NOMO-1 treated with dmso at 0.1 percent for 144 hours (cell line): Measurements from ENCODE around the gene BBS4.

Experiments
- DNase-seq: peaks from one replicate; lab custom pipeline; 2025; ENCODE audit not compliant: unreplicated experiment; lab: John Stamatoyannopoulos, UW

The BBS4 gene

DNA sequence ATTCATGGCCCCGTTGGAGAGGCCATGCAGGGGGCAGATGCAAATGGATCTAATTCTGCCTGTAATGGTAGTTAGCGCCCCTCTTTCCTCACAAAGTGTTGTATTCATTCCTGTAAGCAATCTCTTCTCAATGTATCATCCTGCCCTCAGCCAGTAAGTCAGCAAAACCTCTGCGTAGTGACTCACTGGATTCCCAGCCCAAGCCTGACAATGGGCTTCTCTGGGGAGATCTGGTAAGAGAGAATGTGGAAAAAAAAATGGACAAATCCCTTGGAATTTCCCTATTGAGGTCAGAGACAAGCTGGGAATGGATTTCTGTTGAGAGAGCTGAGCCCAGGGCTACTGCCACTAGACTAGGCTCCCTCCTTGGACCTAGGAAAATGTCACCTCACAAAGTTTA is 72.2 kb downstream of the BBS4 start:
- no peak for DNase-seq

DNA sequence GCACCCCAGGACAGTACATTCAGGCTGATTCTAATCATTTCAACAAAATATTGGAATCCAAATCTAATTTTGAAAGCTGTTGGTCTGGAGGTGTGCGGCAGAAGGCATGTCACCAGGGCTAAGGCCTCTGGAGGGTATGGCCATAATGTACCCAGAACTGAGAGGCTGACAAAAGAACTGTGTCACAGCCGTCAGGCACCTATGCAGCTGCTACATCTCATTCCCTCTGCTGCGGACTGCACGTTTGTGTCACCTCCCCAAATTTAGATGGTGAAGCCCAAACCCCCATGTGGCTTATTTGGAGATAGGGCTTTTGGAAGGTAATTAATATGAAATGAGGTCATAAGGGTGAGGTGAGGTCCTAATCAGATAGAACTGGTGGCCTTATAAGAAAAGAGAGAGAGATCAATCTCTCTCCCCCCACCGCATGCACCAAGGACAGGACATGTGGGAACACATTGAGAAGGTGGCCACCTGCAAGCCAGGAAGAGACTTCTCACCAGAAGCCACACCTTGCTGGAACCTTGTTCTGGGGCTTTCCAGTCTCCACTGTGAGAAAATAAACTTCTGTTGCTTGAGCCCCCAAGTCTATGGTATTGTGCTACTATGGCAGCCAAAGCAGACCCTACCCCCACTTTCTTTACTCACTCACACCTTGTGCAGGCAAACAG is 74.7 kb downstream of the BBS4 start:
- no peak for DNase-seq

DNA sequence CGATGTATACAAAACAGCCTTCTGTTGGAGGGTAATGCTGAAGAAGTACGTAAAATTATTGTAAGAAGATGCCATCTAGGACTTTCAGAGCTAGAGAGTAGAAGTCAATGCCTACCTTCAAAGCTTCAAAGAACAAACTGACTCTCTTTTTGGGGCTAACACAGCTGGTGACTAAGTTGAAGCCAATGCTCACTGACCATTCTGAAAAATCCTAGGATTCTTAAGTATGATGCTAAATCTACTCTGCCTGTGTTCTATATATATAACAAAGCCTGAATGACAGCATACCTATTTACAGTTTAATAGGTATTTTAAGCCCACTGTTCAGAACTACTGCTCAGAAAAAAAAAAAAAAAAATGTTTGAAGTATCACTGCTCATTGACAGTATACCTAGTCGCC is 78.6 kb downstream of the BBS4 start:
- DNase-seq, result no peak

DNA sequence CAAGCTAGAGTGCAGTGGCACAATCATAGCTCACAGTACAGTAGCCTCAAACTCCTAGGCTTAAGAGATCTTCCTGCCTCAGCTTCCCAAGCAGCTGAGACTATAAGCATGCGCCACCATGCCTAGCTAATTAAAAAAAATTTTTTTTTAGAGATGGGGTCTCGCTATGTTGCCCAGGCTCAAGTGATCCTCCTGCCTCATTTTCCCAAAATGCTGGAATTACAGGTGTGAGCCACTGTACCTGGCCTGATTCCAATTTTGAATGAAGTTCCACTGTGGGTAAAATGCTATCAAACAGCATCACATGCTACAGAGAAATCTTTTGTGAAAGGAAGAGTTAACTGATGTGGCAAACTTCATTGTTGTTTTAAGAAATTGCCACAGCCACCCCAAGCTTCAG is 80.0 kb downstream of the BBS4 start:
- no peak for DNase-seq

DNA sequence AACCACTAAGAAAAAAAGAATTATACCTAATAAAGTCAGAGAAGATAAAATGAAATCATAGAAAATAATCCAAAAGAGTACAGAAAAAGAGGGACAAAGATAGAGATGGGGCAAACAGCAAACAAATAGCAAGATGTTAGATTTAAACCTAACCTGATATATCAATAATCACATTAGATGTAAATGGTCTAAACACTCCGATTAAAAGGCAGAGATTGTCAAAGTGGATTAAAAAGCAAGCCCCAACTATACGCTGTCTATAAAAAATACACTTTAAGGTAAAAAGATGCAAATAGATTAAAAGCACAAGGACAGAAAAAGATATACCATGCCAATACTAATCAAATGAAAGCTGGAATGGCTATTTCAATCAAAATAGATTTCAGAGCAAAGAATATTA is 80.8 kb downstream of the BBS4 start:
- no peak for DNase-seq

DNA sequence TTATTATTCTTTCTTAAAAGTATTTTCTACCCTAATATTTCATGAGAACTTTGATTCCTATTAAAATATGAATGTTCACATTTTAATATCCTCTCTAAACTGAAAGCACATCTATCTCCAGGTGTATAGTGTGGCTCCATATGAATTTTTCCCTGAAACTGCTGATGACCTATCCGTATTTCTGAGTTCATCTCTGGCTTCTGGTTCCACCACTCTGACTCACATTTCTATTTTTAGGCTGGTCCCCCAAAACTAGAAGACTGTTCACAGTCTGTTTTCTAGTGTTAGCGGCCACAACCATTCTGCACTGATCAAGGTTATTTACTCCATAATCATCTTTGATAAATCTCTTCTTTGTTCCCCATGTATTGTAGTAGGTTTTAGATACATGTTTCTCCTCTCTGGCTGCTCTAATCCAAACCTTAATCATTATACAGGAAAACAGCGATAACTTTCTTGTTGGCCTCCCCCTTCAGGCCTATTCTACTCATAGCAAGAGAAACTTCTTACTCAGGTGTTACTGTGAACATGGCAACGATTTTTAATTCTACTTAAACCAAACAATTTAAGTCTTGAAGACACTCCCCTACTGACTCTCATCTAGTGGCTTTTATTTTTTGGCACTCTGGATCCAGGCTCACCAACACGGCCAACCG is 84.8 kb downstream of the BBS4 start:
- DNase-seq, result no peak

DNA sequence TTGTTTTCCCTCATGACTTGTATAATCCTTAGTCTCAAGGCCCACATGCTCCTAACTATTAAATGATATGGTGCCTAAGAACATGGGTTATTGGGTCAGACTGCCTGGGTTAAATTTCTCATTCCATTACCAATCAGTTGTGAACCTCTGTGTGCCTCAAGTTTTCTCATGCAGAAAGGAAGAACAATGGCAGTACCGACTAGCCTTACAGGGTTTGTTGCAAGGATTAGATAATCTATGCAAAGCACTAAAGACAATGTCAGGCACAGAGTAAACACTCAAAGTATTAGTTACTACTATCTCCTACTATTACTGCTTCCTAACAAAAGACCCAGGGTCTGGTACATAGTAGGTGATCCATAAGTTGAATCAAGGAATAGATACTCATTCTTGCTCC is 85.3 kb downstream of the BBS4 start:
- no peak for DNase-seq

DNA sequence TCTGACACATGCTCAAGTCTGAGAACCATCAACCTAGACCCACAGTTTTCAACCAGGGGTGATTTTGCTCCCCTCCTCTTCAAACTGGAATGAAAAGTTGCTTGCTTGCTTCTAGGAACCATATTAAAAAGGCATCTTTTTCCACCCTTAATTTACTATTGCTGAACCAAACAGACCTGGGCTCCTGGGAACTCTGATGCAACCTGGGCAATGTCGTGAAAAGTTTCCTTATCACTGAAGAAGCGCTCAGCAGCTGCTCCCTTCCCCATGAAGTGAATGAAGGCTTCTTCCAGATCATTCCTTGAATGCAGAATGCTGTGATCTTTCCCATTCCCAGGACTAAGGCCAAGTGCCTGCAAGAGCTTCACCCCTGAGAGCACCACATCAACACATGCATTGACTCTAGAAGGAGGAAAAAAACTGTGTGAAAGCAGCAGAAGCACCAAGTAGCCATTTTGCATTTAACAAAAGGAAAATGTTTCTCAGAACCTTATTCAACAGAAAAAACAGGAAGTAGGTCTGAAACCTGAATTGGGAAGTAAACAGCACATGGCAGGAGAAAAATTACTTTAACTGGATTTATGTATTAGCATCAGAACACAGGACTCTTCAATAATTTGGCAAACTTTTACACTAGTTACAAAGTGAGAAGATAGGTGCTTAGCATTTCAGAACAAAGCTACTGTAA is 88.8 kb downstream of the BBS4 start:
- peak; percentile 49 for DNase-seq

DNA sequence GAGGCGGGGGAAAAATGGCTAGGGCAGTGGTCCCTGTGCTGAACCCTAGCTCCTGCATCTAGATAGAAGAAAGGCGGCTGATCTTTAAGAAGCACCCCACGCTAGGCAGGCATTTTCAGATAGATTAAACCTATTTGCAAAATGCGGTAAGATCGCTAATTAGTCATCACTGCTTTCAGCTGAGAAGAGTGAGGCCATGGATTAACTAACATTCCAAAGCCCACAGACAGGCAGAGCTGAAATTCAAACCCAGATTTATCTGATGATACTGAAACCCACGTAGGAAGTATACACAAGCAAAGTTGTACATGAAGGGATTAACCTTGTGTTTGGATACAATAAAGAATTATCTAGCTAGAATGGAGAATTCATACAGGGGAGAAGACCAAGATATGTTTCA is 92.8 kb downstream of the BBS4 start:
- no peak for DNase-seq

DNA sequence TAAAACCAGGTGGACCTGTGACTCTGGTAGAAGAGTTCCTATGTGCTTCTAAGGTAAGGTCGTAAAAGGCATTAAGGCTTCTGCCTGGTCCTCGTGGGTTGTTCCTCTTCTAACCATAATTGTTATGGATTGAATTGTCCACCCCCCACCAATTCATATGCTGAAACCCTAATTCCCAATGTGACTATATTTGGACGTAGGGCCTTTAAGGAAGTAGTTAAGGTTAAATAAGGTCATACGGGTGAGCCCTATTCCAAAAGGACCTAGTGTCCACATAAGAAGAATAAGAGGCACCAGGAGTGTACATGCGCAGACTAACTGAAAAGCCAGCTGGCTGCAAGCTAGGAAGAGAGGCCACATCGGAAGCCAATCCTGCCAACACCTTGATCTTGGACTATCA is 95.6 kb downstream of the BBS4 start:
- no peak for DNase-seq

DNA sequence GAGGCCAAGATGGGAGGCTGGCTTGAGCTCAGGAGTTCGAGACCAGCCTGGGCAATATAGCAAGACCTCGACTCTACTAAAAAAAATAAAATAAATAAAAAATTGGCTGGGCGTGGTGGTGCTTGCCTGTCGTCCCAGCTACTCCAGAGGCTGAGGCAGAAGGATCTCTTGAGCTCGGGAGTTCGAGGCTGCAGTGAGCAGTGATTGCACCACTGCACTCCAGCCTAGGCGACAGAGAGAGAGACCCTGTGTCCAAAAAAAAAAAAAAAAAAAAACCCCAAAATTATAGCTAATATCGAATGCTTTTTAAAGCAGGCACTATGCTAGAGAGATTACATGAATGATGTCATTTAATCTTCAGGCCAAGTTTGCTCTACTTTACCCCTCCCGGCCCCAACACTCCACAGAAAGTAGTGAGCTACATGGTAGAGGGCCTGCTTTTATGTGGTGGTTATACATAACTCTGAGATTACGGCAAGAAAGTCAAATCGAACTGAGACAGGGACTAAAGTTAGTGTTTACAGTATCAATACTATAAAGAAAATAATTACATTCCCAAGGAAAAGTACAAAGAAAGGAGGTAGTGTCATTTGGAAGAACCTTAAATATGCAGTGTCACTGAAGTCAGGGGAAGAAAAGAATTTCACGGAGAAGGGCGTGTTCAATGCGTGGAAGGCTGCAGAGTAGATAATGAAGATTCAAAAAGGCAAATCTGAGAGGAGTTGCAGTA is 96.4 kb downstream of the BBS4 start:
- DNase-seq, result no peak

DNA sequence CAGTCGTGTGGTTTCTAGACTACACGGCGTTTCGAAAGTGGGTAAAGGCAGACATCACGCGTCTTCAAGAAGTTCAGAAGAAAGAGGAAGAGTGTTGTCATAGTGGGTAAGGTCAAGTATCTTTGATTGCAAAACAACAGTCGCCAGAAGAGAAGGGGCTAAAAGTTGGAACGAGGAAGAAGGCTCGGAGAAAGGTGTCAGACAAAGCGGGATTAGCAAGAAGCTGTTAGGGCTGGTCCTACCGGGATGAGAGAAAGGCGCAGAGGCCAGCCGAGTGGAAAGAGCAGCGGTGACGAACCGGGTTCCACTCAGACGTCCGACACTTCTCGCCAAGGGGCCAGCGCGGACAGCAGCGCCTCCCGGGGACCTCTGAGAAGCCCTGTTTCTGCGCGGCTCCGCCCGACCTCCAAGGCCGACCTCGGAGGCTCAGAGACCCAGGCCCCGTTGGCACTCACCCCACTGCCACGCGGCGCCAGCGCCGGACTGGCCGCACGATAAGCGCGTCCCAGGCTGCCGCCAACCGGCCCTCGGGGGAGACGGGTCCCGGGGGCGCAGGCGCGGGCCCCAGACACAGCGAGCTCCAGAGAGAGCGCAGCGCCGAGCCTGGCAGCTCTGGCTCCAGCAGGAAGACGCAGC is 97.1 kb downstream of the BBS4 start:
- DNase-seq, result peak; percentile 93

DNA sequence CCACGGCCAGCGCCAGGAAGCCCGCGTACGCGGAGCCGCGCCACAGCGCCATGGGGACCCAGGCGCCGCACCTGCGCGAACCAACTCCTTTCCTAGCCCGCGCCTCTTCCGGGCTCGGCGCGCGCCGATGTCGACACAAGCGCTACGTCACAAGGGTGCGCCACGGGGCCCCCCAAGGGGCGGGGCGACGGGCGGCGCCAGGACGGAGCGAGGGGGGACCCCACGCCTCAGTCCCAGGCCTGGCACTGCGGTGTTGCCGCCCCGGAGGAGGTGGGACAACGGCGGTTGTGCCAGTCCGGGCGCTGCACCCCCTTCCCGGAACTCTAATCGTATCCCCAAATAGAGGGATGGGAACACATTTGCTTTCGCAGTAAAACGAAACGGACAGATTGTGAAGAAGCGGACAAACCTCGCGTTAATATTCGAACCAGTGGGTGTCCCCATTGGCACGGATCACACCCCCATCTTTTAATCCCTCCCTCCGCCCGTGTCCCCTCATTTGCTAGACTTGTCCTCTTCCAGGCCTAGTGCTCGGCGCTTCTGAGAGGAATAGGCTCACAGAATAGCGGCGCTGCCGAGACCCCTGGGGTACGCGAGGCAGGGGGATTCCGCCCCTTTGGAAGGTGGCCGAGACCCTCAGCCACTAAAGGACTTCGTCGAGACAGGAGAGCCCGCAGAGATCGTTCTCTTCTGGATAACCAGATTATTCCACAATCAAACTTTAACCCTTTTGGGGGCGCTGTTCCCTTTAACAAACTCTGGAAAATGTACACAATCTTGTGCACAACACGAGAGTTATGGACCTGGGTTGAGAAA is 97.8 kb downstream of the BBS4 start, which contains the start of gene ADPGK:
Gene ADPGK (minus strand): TSS at position 119 of the 816 bp plus-strand sequence. CDS start 67 bp downstream, at position 52.
- peak; percentile 84 for DNase-seq

DNA sequence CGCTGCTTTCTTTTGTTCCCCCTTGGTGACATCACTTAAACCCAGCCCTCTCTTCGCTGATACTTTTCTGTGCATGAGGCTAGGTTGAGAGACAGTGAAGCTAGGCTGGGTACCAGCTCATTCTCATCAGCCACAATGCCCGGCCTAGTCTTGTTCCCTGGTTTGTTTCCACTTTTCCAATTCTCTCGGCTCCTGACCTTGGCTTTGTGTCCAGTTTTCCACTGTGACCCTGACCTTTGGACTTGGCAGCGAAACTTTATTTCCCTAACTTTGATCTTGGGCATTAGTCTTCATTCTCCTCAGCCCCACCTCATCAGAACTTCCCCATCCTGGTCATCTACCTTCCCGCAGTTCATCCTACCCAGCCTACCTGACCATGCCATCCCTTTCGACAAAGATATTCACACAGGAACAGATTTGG is 98.5 kb downstream of the BBS4 start:
- DNase-seq, result no peak

DNA sequence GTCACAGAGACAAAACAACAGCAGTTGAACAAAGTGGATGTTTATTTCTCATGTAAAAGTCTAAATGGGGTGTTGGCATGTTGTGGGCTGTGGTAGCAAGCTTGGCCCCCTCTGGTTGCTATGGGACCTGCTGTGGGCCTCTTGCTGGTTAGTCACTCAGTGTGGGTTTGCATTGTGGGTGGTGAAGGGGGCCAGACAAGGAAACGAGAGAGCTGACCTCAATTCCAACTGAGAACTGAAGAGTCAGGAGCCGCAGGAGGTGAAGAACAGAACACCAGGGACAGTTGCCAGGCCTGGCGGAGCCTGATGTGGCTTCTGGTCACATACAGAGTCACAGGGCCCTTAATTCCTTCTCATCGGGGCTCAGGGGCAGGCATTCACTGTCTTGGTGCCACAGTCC is 99.4 kb downstream of the BBS4 start:
- DNase-seq, result peak; percentile 33

DNA sequence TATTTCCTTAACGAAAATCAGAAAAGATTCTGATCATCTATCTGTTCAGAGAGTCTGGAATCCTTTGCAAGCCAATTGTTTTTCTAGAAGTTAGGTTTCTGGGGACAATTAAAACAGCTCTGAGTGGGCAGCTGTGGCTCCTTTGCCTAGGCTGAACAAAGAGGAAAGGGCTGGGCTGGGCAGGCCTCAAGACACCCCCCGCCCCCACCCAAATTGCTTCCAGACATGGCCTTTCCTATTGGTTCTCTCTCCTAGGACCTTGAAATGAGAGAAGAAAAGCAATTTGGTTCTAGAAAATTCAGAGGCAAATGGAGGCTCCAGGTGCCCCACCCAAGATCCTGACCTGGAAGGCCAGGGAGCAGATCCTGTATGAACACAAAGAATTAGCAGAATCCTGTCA is 99.8 kb downstream of the BBS4 start:
- no peak for DNase-seq

DNA sequence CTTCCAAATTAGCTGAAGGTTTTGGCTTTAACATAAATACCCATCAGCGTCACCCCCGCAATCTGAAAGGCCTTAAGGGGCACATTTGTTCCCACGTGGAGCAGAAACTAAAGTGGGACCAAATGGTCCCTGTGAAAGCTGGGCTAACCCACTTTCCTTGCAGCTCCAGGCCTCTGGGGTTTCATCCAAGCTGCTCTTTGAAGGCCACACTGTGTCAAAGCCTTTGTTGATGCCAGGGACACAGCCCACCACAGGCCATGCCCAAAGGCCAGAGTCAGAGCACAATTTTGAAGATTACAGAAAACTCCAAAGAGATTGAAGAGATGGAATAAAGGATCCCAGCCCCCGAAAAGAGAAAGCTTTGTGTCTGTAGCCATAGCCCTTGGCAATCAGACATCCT is 100.2 kb downstream of the BBS4 start:
- no peak for DNase-seq

DNA sequence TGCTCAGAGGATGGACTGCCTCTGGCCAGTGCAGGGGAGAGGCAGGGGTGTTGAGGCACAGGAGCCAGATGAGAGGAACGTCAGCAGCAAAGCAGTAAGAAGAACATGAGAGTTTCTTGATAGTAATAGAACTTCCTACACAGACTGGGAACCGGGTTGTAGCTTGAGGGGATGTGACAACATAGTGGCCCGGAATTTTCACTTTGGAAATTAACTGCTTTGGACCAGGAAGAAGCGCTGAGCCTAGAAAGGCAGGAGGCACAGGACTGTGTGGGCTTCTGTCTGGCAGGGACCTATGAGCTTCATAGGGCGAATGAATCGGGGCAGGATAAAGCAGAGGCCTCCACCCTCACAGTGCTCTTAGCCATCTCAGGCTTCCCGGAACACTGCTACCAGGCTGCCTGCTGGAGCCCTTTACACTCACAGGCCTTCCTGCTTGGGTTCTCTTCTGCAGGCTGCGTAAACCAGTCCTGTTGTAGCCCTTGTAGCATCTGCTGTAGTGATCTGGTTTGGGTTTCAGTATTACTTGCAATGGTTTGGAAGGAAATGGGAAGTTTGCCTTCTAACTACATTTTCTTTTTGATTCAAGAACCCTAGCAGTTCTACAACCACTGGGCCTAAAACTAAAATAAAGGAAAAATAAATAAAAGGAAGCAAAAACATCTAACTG is 100.8 kb downstream of the BBS4 start:
- no peak for DNase-seq

DNA sequence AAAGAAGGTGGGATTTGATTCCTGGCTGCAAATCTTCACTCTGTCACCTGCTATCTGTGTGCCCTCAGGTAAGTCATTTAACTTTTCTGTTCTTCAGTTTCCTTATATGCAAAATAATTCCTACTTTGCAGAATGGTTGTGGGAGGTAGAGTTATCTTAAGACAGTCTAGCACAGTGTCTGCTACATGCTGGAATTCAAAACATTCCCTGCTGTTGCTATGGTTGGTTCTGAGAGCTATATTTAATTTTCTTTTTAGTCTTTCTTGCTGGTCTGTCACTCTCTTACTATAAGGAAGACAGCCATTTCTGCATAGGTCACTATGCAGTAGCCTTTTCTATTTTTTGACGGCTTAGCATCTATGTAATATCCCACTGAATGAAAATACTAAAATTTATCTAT is 101.5 kb downstream of the BBS4 start:
- DNase-seq, result no peak
